Stimulated activated CD8-positive, alpha-beta memory T cell treated with anti-CD3 and anti-CD28 coated beads, Interleukin-4, amount 100 ng/mL, for 4 hours (primary cell): ENCODE data around the gene OR51L1.
"Not testable (repeated sequence)": the region's sequence is repeated elsewhere in the genome, so short reads cannot be mapped to it uniquely, and the experiment has no call there.

Experiments used
- DNase-seq, 2 donors: peaks; one replicate each; pipeline ENCODE4 v3.0.0-alpha.2; 2020; ENCODE audit warnings: low read depth in 2 of 2, low spot score in 1 of 2

OR51L1 gene, protein sequence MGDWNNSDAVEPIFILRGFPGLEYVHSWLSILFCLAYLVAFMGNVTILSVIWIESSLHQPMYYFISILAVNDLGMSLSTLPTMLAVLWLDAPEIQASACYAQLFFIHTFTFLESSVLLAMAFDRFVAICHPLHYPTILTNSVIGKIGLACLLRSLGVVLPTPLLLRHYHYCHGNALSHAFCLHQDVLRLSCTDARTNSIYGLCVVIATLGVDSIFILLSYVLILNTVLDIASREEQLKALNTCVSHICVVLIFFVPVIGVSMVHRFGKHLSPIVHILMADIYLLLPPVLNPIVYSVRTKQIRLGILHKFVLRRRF

DNA sequence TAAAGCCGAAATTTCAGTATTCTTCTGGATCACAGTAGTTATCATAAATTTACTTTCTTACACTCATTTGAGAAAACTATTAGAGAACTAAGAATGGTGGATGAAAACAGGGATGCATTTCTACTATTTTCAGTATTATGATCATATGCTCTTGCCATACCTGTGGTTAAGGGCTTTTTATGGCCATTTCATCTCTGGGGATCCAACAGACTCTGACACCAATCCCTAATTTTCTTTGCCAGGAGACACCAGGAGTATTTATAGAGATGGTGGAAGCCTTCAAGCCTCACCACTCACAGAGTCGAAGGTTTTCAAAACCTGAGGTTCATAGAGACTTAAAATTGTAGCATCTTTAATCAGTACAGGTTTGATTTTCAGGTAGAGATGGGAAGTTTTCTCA, at the start of gene OR51L1:
TSS of gene OR51L1 (plus strand) at position 301 of the 400 bp plus-strand sequence. CDS start 4,132 bp downstream, outside the sequence.
- DNase-seq = no peak

DNA sequence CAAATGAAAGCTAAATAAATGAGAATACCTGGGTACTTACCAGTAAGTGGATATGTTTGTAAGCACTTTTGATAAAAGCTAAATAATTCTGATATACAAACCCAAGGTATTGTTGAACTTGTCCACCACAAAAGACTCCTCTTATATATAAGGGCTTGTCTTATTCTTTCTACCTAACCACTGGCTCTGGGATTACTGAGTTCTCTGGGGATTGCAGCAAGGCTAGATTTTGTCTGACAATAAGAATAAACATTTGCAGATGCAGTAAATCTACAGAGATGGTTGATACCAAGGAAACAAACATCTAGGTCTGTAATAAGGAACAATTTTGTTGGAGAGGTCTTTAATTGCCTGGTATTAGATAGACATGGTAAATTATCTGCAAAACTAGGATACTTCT, 47.1 kb upstream of the OR51L1 start, which contains the start of gene OR51A4:
TSS of gene OR51A4 (minus strand) at position 101 of the 400 bp plus-strand sequence. CDS start 505 bp downstream, outside the sequence.
- DNase-seq = no peak

DNA sequence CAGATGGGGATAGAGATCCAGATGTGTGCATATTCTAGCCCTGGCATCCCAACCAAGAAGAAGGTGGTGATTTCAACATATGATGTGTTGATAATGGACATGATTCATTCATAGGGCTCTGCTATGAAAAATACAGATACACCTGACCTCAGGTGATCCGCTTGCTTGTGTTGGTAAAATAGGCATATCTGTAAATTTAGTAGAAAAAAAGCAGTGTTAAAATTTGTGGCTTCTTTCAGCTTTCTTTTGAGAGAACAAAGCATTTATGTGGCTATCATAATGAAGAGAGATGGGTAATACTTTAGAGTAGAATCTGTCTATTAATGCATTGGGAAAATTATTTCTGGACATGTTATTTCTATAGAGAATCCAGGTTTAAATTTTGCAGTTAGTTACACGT, 39.0 kb upstream of the OR51L1 start, which contains the start of gene OR51A2:
TSS of gene OR51A2 (minus strand) at position 101 of the 400 bp plus-strand sequence. CDS start at position 101, 0 bp downstream.
- not testable (repeated sequence) for DNase-seq

DNA sequence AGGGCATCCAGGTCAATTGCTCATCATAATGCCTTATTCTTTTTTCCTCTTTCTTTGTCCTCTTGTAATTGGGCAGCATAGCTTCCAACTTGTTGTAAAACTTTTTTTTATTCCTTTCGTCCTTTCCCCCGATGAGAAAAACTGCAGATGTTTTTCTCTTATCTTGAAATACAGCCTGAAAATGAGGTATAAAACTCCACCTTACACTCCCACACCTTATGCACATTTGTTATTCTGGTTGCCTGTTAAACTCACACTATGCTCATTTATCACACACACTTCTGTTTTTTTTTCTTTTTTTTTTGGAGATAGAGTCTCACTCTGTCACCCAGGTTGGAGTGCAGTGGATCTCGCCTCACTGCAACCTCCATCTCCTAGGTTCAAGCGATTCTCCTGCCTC, 37.3 kb upstream of the OR51L1 start:
- DNase-seq = no peak

DNA sequence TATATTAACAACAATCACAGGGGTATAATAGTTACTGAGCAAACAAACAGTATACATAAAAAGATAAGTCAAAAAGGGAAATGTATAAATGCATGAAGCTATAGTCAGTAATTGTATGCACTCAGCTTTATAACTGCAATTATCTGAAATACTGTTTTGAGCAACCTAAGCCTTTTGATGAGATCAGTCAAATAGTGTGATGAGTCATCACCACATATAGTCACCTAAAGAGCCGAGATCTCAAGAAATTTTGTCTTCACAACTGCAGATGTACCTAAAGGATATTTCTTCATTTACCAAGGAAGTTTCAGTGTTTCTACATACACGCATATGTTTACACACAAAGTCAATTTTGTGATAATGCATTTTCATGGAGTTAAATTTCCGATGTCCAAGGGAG, 33.8 kb upstream of the OR51L1 start:
- DNase-seq = no peak

DNA sequence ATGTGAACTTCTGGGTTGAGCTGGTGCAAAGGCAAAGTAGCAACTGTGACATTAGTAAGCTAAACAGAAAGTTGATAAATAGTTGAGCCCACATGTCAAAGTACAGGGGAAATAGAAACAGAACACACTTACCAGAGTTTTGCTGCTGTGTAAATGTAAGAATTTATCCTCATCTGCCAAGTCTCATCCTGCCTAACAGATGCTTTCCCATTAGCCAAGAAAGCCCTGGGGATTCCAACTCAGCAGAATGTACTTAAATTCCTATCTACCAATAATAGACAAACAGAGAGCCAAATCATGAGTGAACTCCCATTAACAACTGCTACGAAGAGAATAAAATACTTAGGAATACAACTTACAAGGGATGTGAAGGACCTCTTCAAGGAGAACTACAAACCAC, 31.8 kb upstream of the OR51L1 start:
- no peak for DNase-seq

DNA sequence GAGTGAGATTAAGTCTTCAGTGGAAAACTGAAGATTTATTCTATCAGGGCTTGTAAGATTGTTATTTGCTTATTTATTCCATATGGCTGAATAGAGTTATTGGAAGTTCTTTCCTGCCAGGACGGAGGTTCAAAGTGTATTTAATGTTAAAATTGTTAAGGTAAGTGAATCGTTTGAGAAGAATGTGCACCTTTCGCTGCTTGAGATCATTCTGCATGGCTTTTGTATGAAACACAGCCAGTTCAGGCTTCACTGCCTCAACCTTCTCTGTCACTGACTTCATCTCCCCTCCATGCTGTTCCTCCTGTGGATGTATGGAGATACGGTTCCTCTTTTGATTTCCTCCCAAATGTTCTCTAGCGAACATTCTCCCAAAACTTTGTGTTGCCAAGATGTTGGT, 19.2 kb upstream of the OR51L1 start:
- no peak for DNase-seq

DNA sequence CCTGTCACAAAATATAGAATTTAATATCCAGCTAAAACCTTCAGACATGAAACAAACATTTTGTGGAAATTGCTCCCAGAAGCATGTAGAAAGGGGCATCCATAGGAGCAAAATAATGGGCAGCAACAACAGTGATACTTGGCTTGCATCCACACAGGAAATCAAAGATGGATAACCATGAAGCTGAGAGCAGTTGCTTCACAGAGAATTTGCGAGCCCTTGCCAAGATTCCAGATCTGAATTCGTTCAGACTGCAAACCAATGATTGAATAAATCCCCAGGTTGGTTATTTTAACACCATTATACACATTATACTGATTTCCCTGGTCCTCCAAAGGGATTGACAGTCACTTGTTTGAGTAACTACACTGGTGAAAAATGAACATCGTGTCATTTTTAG, 15.6 kb upstream of the OR51L1 start:
- DNase-seq = no peak

DNA sequence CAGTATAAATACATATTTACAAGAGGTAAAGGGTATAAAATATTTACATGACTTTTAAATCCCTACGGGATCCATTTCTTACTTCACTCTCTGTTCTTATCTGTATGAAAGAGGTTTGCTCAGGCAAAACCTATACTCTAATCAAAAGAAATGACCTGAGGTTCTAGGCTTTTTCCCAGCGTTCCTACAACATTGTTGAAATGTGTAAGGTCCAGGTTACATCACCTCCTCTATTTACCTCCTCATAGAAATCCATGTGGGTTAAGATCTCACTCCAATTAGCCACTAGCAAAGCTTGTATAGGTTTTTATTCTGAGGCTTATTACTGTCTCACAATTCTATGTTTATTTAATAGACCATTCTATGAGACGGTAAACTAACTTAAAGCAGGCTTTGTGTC, 12.0 kb upstream of the OR51L1 start:
- DNase-seq = no peak

DNA sequence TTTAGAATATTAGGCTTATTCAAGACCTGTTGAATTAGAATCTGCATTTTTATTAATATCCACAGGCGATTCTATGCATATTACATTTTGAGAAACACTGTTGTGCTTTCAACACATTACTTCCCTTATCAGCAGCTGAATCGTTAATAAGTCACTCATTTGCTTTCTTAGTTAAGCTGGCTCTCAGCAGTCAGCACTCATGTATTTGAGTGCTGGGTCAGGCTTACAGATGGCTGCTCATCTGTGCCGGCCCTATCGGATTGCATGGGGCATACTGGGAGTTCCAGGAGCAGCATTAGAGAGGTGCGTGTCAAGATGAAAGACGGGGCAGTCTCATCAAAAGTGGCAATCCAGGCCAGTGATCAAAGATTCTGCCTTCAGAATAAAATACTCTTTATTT, 10.8 kb upstream of the OR51L1 start:
- DNase-seq = no peak

DNA sequence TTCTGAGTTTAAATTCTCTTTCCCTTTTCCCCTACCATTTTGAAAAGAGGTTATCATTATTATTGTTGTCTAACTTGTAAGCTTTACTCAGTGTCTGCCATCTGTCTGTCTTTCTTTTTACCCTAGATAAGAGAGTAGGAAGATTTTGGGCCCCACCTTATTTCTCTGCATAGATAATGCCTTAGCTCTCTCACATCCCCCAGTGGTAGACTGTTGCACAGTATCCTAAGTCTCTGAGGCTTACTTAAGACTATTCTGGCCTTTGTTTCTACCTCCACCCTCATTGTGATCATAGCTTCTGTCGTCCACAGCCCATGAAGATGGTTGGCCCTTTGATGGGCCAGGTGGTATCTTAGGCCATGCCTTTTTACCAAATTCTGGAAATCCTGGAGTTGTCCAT, 3.6 kb upstream of the OR51L1 start:
- no peak for DNase-seq

DNA sequence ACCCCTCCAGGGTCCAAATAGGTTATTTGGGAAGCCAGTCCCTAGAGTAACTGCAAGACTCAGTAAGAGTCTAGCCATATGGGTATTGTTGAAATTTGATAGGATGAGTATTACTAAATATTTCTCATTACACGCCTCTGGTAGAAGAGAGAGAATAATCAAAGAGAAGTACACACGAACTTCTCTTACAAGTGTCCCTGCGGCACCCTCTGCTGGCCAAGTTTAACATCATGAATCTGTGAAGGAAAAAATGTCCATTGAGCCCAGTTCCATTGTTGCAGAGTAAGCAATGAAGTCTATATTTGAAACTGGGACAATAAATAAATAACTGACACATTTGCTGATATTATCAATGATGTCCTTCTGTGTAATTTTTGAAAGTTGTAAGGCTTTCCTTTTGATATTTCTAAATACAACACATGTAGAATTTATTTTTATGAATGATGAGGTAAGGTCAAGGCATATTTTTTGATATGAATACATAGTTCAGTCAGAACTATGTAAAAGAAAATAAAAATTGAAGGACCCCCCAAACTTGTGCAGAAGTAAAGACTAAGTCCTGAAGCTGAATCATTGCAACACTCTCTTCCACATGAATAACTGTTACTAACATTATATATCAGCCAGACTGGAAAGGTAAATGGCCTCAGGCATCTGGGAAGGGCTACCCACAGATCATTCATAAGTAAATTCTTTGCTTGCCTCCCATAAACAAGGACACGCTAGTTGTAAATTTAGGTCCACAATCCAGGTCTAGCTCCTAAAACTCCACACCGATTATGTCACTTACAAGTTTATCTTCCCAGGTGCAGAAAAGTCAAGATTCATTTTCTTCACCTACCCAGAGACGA, 10.0 kb downstream of the OR51L1 start:
- DNase-seq = no peak

DNA sequence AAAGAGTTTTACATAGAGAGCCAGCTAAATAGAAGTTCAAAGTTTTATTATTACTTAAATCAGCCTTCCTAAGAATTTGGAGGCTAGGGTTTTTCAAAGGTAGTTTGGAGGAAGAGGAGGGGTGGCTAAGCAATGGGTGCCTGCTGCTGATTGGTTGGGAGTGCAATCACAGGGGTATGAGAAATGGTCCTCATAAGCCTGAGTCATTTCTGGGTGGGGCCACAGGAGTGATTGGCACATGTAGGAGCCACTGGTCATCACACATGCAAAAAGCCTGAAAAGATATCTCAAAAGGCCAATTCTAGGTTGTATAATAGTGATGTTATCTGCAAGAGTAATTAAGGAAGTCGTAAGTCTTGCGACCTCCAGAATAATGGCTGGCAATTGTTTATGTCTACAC, 12.9 kb downstream of the OR51L1 start:
- no peak for DNase-seq

DNA sequence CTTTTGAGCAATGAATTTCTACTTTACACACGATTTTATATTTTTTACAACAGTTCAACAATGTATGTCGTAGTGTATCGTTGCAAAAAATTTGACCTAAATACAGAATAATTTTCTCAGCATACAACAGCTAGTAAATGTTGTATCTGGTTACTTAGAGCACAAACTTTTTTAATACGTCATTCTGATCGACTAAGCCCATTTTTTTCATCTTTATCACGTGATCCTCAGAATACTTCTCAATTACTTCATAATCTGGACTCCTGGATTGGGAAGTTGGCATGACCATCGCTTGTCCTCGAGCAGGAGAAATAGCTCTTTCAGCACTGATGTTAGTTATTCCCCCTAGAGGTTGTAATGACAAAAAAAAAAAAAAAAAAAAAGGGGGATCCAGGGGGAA, 16.6 kb downstream of the OR51L1 start:
- no peak for DNase-seq

DNA sequence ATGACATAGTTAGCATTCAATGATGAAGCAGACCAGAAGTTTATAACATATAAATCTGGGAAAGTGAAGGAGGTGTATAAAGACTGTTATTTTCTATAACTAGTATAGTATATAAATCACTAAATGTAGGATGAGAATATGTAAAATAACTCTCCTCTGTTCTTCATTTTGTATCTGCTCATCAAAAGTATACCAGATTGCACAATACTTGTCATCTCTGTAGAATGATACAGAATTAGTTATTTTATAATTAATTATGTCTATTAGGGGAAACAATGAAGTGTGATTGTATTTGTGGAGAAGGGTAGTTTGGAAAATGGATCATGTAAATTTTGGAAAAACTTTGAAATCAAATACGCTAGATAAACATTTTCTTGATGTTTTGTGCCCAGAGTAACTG, 18.4 kb downstream of the OR51L1 start:
- DNase-seq = no peak

DNA sequence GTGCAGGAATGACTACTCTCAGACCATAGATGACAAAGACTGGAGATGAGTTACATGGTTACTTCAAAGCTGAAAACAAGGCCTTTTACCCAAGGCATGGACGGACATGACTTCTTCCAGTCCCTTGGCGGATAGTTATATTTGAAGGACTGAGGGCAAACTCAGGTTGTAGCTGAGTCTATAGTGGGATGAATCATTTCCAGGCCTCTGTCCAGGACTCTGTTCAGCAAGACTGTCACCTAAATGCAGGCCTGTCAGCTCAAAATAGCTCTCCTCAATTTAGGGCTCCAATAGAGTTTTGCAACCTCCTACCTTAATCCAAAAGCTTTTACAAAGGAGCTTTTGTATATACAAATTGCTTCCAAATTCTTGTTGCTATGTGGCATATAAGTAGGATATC, 27.3 kb downstream of the OR51L1 start:
- no peak for DNase-seq

DNA sequence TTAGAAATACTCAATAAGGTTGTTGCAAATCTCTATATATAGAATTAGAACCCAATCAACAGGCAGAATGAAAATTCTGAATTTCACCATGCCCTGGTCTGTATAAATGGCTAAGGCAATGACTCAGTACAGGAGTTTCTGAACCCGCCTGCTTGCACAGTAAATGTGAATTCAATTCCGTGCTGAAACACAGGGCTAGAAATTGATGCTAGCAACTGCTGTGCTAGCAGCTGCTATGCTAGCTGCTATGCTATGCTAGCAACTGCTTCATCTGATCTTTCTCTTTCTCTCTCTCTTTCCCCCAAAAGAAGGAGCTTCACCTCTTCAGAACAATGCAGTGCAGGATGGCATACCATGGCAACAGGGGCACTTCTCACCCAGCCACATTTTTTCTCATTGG, 42.0 kb downstream of the OR51L1 start:
- DNase-seq = no peak

DNA sequence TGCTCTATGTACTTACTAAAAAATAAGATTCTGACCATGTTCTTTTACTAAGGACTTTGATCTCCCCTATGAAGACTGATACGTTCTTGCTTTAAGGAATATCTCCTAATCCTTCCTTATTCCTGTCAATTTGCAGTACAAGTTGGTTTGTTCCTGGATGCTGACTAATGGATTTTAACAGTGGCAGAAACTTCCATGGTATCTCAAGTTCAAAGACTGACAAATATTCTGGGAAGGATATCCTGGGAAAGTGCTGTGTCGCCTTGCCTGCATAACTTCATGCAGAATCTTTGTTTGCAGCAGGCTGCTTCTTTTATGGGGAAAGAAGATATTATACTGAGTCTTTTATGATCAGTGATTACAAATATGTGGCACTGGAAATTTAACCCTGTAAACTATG, 43.3 kb downstream of the OR51L1 start:
- DNase-seq = no peak

DNA sequence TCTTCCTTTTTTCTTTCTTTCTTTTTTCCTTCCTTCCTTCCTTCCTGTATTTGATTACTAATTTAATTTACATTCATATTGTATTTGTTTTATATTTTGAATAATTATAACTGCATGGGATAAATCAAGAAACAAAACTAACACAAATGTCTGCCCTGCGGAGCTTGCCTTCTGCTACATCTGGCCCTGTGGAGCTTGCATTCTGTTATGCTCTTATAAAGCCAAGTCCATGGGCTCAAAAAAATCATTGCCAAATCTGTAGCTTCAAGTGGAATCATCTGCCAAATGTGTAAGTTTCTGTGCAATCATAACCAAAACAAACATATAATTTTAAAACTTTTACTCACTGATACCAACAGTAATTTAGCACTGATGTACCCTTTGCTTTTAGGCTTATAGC, 43.7 kb downstream of the OR51L1 start:
- no peak for DNase-seq

DNA sequence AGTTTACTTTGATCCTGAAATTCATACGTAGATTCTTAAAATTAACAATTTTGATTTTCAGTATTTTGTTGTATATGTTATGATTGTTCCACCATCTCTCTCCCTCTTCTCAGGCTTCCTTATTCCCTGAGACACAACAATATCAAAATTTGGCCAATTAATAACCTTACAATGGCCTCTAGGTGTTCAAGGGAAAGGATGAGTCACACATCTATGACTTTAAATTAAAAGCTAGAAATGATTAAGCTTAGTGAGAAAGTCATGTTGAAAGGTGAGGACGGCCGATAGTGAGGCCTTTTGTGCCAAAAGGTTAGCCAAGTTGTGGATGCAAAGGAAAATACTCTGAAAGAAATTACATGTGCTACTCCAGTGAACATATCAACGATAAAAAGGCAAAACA, 46.2 kb downstream of the OR51L1 start:
- no peak for DNase-seq

DNA sequence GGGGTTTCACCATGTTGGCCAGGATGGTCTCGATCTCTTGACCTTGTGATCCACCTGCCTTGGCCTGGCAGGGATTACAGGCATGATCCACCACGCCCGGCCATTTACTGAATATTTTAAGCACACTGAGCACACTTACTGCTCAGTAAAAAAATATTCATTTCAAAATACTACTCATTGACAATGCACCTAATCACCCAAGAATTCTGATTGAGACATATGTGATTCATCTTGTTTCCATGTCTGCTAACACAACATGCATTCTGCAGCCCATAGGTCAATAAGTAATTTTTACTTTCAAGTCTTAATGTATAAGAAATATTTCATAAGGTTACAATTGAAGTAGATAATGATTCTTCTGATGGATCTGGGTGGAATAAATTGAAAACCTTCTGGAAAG, 47.4 kb downstream of the OR51L1 start:
- no peak for DNase-seq

DNA sequence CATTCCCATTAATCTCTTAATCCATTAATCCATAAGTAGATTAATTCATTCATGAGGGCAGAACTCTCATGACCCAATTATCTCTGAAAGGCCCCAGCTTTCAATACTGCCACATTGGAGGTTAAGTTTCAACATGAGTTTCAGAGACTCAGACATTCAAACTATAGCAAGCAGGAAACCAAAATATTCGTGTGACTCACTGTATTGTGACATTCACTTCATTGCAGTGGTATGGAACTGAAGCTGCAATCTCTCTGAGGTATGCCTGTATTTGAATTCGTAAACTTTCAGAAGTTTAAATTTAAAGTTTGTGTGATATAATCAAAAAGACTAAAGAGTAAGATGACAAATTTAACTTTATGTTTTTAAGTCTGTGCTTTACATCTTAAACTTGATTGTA, 48.7 kb downstream of the OR51L1 start:
- no peak for DNase-seq
